Stimulated activated CD8-positive, alpha-beta memory T cell treated with anti-CD3 and anti-CD28 coated beads, Interleukin-7, amount 100 ng/mL, for 4 hours (primary cell): ENCODE data around the gene RELN.

Source experiments
- DNase-seq, 2 donors: peaks; one replicate each; pipeline ENCODE4 v3.0.0-alpha.2; 2020; ENCODE audit warnings: low read depth in 2 of 2

The RELN gene

DNA sequence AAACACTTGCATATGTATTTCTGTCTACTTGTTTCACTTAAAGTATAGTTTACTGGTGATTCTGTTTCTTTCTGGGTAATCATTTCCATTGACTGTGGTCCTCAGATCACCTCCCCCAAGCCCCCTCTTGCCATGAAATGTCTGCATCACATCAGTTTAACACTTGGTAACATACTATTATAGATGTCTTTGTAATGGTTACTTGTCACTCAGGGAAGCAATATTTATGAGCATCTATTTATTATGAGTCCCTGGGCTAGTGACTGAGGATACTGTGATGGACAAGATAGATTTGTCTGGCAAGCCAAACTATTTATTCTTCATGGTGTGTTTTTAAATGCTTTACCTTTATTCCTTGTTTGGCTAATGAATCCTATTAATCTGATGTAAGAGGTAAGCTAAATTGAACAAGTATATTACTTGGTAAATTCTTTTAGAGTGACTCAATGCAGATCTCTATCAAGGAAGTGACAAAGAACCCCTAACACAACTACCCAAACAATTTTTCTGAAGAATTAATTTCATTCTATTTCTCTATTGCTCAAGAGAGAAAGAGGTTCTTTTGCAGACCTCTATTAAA is 270.9 kb downstream of the RELN start:
- no peak for DNase-seq

DNA sequence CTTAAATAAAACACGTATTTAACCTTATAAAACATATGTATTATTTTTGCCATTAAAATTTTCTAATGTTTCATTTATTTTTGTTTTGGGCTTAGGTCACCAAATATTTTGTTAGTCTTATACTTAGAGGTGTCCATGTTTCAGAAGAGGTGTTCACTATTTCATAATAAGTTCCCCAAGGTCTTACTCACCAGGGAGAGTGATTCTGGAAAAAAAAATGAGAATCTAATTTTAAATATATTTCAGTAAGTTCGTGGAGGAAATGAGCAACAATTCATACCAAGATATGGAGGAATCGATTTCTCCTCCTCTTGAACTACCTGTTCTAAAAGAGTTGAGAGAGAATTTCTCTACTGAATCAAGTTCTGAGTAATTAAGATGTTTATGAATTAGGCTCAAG is 271.9 kb downstream of the RELN start:
- no peak for DNase-seq

DNA sequence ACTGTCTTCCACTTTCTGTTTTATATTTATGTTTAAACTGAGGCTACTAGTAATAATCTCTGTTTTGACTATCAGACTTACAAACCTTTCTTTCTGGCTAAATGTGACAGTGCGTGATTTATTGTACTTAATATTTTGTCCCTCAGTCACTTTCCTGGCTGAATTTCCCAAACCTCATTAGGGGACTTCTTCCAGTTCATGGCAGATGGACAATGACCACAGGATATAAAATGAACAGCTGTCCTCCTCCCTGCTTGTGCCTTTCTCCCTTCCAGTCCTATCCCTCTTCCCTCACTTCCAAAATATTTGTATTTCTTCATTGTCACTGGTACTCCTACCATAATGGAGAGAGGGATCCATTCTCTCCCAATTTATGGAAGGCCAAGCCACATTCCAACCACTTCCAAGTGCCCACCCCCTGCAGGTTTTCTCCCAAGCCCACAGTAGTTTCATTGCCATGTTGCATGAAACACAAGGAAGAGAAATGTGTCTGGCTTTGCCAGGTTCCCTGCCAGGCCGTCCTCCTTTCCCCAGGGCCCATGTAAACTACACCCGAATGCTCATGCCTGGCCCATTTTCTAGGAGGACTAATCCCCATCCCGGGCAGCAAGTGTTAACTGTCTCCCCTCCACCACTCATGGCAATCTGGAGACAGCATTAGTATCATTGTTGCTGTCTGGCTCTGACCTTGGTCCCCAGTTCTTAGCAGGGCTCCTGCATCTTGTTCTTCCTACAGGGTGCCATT is 273.9 kb downstream of the RELN start:
- no peak for DNase-seq

DNA sequence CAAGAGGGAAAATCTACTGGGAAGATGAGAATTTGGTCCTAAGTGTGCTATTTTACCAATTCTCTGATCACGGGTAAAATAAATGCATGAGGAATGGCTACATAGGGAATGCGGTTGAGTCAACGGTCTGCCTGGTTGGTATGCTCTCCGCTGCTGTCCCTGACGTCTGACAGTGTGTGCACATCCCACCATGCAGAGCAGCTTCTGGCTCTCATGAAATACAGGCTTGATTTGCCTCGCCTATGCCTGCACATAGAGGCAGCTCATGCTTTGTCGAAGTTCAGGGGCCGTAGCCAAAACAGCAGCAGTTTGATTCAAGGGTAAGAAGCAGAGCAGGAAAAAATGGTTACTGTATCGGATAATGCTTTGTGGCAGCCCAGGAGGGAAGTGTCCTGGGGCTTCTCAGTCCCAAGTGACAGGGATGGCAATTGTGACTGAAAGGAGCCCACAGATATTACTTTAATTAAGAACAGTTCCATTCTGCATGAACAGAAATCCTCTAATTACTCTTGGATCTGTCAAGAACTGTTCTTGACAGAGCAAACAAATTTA is 275.0 kb downstream of the RELN start:
- no peak for DNase-seq

DNA sequence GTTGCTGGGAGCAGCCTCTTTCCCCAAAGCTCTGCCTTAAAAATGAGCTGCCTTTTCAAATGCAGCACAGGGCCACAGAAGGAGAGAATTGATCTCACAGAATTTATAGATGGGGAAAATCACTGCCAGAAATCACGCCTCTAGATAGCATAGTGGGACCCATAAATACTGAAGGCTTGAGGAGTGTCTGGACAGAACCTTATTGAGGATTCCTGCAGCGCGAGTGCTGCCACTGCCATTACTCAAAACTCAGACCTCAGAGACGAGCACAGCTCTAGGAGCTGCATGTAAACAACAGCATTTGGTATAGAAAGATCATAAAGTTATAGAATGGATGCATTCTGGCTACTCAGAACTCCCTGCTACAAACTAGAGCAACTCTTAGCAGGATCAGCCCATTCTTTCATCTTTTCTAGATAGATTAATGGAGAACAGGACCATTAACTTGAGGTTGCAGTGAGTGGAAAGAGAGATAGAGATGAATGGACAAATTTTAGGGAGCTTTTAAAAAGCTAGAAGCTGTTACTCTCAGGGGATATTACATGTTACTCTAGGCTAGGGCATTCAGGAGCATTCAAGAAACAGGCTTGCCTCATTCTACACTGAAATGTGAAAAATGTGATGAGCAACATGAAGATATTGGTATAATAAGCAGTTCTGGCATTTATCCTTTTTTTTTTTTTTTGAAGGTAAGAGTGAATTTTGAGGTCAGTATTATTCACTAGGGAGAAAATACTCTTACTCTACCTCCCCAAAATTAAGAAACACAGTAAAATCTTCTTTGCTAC is 276.3 kb downstream of the RELN start:
- DNase-seq: no peak

DNA sequence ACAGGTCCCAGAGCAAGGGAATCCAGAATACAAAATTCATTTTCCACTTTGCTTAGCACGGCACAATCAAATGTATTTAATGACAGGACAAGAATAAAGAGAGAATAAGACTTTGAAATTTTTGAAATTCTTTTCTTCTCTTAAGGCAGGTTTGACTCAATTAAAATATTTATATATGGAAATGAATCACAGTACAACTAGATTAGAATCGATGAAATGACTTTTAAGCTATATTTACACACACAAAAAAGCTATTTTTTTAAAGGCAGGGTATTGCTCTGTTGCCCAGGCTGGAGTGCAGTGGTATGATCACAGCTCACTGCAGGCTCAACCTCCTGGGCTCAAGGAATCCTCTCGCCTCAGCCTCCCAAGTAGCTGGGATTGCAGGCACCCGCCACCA is 278.0 kb downstream of the RELN start:
- DNase-seq: no peak

DNA sequence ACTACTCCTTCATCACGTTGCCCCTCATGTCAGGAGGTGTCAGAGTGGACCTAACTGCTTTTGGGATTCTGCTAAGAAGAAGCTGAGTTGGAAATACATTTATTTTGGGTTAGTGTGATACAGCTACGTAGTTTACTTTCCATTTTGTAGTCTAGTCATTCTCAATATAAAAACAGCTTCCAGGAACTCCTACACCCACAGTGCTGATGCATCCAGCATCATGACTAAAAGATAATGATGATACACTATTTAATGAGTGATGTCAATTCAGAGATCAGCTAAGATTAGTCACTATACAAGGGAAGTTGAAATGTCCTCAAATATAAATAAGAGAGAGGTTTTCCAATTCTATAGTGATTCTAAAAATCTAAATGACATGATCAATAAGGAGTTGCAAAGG is 279.2 kb downstream of the RELN start:
- no peak for DNase-seq

DNA sequence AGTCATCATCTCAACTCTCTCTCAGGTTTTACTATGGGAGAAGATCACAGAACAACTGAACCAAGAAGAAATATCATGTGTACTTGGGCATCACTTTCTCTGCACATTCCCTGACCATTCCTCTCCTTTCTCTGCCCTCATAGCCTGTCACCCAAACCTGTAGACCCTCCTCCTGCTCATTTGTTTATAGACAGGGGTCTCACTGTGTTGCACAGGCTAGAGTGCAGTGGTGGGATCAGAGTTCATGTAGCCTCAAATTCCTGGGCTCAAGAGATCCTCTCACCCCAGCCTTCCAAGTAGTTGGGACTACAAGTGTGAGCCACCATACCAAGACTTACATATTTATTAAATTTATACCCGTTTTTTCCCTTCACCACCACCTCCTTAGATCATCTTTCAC is 282.7 kb downstream of the RELN start:
- no peak for DNase-seq

DNA sequence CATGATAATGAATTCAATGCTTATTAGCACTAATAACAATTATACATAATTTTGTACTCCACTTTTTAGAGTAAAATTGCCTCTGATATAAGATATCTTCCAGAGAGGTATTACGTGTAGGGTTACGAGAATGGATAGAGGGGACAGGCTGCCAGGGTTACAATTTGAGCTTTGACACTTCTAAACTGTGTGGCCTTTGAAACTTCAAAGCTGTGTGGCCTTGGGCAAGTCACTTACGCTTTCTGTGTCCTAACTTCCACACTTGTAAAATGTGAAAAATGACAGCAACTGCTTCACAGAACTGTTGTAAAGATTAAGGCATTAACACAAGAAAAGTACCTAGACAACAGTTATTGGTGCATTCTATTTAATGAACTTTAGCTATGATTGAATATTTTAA is 283.9 kb downstream of the RELN start:
- DNase-seq: no peak

DNA sequence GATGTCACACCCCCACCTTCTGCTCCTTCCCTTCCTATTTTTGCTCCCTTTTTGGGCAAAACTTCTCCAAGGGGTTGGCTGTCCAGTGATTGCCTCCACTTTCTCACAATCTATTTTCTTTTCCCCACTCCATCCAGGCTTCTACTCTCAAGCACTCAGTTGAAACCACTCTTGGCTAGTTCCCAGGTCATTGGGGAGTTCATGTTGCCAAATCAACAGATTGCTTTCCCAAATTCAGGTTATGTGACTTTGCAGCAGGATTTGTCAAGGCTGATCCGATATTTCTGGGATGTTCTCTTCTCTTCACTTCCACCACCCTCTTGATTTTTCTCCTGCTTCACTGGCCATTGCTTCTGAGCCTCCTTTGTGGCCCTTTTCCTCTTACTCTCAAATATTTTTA is 284.8 kb downstream of the RELN start:
- DNase-seq: no peak

DNA sequence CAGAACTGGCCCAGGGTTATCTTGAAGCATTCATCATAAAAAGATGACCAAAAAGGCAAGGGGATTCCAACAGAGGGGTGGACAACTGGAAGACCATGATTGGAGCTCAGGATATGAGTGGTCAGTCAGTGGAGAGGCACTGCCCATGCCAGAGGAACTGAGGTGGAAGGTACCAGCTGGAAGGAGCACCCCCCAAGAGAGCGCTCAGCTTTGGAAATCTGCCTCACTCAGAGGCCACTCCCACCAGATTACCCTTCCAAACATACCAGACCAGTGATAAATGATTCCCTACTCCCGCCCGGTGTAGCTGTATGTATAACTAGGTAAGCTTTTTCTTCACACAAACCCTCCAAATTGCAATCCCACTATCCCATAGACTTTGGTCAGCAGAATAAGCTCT is 286.5 kb downstream of the RELN start:
- DNase-seq: no peak

DNA sequence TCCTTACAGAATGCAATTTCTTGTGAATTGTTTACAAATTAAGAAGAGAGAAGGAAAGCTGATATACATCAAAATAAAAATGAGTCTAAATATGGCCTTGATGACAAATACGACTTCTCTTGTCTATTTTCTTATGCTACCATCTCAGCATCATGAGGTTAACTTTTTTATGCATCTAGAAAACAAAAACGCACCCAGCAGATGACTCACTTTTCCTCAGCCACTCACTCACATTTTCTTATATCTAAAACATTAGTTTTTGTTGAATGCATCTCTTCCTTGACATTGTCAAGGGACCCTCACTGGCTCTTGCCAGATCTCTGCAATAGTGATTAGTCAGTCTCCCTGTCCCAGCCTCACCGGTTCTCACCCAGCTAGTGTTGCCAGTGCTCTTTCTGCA is 287.0 kb downstream of the RELN start:
- DNase-seq: no peak

DNA sequence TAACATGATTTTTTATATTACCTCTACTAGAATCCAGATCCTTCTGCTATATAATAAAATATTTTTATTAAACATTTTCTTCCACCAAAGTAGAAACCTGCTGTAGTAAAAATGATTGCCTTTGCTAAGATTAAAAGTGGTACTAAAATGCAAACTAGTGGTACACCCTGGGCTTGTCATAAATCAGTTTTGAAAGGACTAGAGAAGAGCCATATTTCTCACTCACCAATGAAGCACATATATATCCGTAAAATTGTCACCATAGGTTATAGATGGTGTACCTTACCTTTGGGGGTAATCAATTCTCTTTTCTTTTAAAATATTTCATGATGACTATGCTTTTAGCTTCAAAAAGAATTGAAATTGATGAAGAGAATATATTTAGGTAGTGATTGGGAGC is 290.4 kb downstream of the RELN start:
- DNase-seq: no peak

DNA sequence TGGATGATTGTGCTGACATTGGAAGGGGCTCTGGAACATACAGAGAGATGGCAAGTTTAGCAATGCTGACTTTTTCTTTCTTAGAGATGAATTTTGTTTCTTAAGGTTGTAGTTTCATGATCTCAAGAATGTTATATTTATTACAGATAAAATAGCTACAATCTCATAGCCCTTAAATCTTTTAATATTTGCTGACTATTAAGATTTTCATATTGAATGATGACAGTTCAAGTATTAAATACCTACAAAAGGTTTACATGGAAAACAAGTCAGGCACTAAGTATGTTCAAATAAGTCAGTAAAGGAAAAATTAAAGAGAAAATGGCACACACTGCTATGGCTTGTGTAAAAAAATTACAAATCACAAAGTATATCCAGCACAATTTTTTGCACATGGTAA is 291.4 kb downstream of the RELN start:
- DNase-seq: no peak

DNA sequence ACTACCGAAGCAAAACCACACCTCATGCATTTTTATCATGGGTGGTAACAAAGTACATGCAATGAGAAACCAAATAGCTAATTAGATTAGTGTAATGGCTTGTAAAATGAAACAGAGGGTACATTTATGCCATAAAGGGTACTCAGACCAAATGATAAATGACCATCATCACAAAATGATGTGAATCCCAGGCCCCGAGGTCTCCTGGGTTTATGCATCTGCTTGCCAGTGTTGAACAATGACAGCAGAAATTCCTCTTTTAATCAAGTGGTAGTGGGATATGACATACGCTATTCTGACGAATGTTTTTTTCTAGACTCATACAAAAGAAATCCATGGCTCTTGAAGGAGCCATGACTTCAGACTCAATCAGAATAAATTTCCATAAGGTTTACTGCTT is 293.9 kb downstream of the RELN start:
- DNase-seq: no peak

DNA sequence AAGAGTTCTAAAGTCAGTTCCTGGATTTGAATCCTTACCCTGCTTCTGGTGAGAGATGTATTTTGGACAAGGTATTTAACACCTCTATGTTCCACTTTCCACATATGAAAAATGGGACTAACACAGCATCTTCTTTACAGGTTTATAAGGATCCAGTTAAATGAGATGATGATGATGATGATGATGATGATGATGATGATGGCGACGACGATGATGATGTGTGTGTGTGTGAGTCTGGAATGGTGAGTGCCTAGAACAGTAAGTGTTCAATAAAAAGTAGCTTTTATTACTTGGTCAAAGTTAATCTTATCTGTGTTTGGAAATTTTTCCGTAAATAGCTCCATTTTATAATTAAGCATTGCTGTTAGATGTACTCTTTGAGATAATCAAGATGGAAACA is 295.2 kb downstream of the RELN start:
- no peak for DNase-seq

DNA sequence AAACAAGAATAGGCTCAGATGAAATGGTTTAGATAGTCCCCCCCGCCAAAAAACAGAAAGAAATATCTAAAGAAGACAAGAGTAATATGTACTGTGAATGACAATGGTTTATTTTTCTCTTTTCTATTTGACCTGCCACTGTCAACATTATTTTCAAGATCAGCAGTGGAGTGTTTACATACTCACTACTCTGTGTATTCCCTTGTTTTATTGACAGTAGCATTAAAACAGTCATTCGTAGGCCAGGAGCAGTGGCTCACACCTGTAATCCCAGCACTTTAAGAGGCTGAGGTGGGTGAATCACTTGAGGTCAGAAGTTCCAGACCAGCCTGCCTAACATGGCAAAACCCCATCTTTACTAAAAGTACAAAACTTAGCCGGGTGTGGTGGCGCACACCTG is 298.2 kb downstream of the RELN start:
- DNase-seq: no peak

DNA sequence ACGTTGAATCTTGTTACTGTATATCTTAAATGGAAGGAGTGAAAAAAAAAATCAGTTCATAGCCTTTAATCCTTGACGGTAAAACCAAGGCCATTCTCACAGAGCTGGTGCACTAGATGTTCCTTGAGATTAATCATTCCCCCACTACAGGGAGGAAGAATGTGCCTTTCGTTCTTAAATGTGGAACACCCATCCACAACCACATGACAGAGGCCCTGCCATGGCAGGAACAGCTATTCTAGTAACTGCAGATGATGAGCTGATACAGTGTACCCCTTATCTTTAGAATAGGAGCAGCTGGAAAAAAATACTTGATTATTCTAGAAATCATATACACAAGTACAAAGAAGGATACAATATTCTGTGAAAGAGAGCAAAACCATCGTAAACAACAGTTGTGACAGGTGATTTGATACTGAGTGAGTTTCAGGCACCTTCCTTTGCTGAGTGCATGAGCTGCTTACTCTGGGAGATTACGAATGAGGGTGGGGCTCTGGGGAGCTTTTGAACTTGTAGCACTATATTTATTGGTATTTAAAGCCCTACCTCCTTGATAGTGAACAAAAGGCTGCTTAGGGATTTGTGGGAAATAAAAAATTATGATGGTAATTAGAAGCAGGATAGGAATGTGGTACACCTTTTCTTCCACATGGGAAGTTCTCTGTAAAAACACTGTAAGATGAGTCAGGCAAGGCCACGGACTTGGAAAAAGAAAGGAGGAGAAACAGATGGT is 299.1 kb downstream of the RELN start:
- no peak for DNase-seq

DNA sequence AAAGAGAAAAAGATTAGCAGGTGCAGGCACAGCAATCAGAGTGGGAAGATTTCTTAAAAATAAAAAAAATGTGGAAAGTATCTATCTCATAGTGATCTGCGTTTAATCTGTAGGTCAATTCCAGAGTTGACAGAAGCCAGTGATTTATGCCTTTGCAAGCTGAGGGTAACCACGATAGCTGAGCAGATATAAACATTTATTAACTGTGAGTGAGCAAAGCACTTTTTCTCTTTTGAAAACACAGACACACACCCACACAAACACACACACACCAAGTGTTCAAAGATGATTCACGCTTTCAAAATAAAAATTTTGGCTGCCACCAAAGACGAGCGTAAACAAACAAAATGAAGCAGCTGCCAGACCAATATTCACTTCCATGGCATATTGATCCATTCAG is 300.2 kb downstream of the RELN start:
- no peak for DNase-seq

DNA sequence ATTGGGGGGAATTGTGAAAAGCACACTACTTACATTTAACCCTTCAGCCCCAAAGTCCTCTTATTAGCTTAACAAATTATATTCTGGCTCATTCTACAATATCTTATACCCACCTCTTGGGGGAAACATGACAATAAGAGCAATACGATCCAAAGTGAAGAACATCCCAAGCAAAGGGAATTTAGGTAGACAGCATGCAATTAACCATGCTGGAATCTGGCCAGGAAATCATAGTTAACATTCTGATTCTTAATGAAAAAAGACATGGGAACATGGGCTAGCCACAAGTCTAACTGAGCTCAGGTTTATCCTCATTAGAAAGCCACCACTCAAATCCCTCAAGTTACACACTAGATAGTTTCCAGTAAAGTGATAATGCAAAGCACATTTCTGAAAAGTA is 301.5 kb downstream of the RELN start:
- DNase-seq: no peak

DNA sequence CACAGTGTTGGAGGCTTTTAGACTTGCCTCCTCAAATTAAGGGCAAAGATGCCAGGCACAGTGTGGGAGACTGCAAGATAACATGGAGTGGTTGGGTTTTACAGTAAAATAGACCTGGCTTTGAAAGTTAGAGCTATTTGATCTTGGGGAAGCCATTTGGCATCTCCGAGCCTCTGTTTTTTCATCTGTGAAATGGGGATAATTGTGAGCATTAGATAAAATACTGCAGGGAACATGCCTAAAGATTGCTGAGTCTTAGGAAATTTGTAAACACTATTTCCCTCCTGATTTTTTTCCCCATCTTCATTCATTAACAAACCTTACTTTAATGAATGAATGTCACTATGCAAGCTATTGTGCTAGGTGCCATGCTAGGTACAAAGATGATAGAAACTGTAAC is 302.2 kb downstream of the RELN start:
- no peak for DNase-seq

DNA sequence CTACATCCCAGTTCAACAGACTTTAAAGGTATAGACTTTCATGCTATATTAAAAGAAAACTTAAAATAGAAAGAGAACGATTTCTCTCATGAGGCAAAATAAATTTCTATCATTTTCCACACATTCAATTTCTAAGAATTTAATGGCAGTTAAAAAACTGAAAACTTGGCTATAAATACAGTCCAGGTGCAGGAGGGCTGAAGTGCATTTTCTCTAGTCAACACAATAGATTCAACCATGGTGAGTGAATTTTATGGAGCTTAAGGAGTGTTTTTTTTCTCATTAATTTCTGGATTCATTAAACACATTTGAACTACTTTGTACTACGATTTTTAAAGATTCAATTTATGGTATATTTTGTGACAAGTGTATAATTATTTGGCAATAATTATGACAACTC is 302.7 kb downstream of the RELN start:
- no peak for DNase-seq
